GM19438 (cell line): ENCODE measurements around the gene HOXC10.

Source experiments
- ATAC-seq: cut with Tn5 transposase; IDR thresholded peaks from one replicate; pipeline ENCODE4 v1.9.1; 2021; ENCODE audit warnings: low read depth; ENCODE audit not compliant: unreplicated experiment

HOXC10 gene

GRCh38 chr12:53963434-53964314, 21.3 kb upstream of the HOXC10 start:
- ATAC-seq, result no peak

- ATAC-seq, result no peak
These were observed 20.6 kb upstream of the HOXC10 start for GRCh38 chr12:53964315-53964713.

GRCh38 chr12:53965281-53966084, 19.5 kb upstream of the HOXC10 start:
- no peak for ATAC-seq

DNA sequence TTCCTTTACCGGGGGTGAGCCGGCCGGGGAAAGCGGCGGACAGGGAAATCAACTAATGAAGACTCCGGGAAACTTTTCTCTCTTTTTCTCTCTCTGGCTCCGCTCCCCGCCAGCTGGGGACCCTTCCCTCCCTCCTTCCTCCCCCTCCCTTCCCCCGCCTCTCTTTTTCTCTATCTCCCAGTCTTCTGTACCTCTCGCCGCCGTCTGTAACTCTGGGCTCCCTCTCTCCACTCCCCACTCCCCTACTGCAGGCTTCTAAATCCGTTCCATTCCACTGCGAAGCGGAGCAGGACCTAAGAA, 18.9 kb upstream of the HOXC10 start:
- no peak for ATAC-seq

- no peak for ATAC-seq
These were observed 18.4 kb upstream of the HOXC10 start for GRCh38 chr12:53966385-53967133.

GRCh38 chr12:53967421-53967925, 17.5 kb upstream of the HOXC10 start:
- ATAC-seq, result no peak

- ATAC-seq, result no peak
These were observed 16.5 kb upstream of the HOXC10 start for GRCh38 chr12:53968214-53969127.

DNA sequence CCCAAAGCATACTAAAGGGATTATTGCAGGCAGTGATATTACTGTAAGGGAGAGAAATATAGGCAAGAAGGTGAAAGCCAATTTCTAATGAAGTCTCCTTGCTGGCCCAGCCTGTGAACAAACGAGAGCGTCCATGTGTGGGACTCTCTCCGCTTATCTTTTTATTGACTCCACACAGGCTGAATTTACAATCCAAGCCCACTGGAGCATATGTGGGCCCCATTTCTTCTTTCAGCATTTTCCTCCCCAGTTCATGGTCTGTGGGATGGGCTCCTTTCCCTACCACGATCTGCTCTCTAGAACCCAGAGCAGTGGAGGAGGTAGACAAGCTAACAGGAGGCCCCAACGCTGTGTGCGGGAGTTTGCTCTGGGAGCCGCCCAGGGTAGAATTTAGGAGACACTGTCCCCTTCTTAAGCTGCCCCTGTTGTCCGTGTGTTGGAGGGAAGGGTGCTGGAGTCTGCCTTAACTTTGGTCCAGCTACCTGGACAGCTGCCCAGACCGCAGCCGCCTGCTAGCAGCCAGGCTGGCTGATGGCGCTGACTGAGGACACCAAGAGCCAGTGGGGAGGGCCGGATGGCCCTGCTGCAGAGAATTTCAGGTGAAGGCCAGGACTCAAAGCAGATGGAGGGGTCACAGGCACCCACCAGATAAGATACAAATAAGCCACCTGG, 15.2 kb upstream of the HOXC10 start:
- no peak for ATAC-seq

- ATAC-seq, result no peak
These were observed 14.5 kb upstream of the HOXC10 start for GRCh38 chr12:53970451-53970850.

DNA sequence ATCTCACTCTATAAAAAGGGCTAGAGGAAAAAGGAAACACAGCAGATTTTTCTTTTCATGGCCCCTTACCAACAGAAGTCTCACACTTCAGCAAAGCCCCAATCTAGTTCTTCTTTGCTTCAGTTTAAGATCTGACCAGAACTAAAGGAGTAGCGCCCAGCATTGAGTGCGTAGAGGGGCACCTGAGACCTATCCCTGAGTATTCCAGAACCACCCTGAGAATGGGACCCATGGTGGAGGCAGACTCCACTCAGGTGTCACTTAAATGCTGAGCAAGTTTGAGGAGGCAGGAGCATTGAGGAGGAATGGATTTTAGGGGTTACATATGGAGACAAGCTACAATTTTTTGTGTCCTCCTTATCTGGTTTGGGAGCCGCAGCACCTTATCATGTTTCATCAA, 13.8 kb upstream of the HOXC10 start:
- ATAC-seq, result no peak

- no peak for ATAC-seq
These were observed 13.3 kb upstream of the HOXC10 start for GRCh38 chr12:53971686-53972085.

DNA sequence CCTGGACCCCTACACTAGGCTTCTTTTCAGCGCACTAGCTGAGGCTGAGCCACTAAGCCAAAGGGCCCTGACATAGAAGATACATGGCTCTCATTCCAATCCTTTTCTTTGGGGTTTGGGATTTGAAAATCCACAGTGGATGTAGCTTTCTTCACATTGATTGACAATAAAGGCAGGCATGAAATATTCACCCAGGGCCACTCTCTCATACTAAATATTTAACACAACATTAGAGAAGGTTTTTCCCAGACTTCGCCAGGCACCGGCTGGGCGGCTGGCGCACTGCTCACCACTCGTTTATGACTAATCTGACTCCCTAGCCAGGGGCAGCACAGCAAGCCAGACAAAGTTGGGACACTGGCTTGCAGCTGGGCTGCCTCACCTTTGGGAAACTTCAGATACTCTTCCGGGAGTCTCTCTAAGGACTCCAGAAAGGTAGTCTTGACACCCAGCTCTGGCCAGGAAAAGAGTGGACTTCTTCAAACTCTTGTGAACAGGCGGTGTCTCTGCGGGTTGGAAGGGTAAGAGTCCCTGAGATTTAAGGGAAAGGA, 12.7 kb upstream of the HOXC10 start:
- ATAC-seq, result no peak

GRCh38 chr12:53972722-53973235, 12.2 kb upstream of the HOXC10 start, which contains the start of gene HOXC11:
Gene HOXC11 (plus strand): TSS chr12:53973126. CDS start chr12:53973242, 116 bp downstream.
- no peak for ATAC-seq

DNA sequence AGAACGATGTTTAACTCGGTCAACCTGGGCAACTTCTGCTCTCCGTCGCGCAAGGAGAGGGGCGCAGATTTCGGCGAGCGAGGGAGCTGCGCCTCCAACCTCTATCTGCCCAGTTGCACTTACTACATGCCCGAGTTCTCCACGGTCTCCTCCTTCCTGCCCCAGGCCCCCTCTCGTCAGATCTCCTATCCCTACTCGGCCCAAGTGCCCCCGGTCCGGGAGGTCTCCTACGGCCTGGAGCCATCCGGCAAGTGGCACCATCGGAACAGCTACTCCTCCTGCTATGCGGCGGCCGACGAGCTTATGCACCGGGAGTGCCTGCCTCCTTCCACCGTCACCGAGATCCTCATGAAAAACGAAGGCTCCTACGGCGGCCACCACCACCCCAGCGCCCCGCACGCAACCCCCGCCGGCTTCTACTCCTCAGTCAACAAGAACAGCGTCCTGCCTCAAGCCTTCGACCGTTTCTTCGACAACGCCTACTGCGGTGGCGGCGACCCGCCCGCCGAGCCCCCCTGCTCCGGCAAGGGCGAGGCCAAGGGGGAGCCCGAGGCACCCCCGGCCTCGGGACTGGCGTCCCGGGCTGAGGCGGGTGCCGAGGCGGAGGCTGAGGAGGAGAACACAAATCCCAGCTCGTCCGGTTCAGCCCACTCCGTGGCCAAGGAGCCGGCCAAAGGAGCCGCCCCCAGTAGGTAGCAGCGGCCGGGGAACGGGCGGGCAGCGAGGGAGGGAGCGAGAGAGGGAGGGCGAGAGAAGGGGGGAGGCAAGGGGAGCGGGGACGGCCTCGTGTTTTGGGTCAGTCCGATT, 11.5 kb upstream of the HOXC10 start:
- no peak for ATAC-seq

DNA sequence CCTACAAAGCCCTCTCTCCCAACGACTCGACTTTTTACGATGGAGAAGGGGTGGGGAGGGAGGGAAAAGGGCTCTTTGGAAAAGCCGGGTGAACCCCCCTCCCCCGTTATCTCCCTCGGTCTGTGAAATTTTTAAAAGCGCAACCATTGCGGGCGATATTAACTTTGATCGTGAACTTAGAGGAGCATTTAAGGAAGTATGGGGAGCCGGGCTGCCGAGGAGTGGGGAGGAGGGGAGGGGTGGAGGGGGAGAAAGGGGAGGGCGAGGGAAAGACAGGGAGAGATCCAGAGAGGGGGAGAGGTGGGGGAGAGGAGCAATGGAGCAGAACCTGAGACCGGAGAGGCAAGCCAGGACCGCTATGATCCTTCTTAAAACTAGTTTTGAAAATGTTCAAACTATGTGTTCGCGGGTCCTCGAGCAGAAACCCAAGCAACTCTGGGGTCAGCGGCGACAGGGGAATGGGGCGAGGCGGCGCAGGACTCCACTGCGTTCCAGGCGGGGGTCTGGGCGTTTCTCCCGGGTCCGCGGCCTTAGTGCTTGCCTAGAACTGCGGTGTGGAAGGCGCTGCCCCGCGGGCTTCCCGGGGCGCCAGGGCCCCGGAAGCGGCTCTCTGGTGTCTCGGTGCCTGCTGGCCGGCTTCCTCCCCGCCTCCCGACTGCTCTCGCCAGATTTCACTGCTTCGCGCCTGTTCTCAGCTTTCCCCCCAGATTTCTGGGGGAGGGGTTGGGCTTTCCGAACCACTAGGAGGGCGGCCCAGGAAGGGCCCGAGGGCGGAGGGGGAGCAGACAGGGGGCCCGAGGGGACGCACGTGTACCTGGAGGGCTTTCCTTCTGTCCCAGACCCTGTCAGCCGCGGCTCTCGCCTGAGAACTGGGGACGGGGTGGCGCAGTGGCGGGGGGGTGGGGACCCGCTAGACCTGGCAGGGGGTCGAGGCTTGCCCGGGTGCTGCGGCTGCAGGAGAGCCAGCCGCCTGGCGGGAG, 10.6 kb upstream of the HOXC10 start, which contains the start of gene HOTAIR:
Gene HOTAIR, minus strand, starts transcription at position 871 of the 980 bp plus-strand sequence.
- ATAC-seq, result no peak

GRCh38 chr12:53975064-53975471, 9.9 kb upstream of the HOXC10 start:
- ATAC-seq, result no peak
